ENCODE measurements around the gene CD8B.

CD8B gene

GRCh38 chr2:86776532-86776931, 85.2 kb downstream of the CD8B start:
- no peak for DNase-seq (ENCODE audit: low read depth, low spot score)
- no peak overlapping the region for H3K4me3 ChIP-seq (ENCODE audit: low read depth, low read length)
- in situ Hi-C loops (cut with HindIII; ENCODE audit: low sequenced_read_pairs) = no loop called here
- TF ChIP-seq, protein P1, sequence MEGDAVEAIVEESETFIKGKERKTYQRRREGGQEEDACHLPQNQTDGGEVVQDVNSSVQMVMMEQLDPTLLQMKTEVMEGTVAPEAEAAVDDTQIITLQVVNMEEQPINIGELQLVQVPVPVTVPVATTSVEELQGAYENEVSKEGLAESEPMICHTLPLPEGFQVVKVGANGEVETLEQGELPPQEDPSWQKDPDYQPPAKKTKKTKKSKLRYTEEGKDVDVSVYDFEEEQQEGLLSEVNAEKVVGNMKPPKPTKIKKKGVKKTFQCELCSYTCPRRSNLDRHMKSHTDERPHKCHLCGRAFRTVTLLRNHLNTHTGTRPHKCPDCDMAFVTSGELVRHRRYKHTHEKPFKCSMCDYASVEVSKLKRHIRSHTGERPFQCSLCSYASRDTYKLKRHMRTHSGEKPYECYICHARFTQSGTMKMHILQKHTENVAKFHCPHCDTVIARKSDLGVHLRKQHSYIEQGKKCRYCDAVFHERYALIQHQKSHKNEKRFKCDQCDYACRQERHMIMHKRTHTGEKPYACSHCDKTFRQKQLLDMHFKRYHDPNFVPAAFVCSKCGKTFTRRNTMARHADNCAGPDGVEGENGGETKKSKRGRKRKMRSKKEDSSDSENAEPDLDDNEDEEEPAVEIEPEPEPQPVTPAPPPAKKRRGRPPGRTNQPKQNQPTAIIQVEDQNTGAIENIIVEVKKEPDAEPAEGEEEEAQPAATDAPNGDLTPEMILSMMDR (IDR thresholded peaks at IDR 0.05; ENCODE audit: low read depth, low read length) = no peak

DNA sequence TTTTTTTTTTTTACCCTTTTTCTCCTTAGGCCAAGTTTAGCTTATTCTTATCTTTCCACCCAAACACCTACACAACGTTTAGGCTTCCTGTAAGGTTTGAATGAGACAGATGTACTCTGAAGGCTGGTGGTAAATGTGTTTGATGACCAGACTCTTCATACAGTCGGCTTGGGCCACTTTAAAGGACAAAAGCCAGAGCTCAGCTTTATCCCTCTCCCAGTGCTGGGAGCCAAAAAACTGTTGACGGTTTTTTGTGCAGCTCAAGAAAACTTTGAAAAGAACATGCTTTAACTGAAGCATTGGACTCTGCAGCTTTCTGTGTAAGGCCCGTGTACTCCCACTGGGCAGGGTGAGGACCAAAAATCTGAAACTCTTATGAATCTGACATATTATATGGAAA, 86.3 kb downstream of the CD8B start:
- no peak for DNase-seq (ENCODE audit: low read depth, low spot score)
- TF ChIP-seq, protein P1 (IDR thresholded peaks at IDR 0.05; ENCODE audit: low read depth, low read length) = no peak
- in situ Hi-C loops (cut with HindIII; ENCODE audit: low sequenced_read_pairs) = no loop called here
- no peak overlapping the region for H3K4me3 ChIP-seq (ENCODE audit: low read depth, low read length)

DNA sequence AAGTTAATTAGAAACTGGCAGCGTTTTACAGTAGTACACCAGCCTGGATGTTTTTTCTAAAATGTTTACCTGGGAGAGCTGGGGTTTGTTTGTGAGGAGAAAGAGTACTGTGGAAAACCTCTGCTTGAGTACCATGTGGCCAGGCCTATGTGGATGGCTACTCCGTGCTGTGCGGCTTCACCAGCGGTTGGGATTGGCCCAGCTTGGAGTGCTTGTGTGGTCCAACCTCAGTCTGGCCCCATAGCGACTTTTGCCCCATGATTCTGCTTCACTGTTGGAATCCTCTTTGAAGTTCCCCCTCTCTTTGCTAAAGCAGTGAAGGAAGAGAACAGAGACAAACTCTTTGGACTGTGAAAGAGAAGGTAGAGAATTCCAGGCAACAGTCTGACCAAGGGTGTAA, 86.8 kb downstream of the CD8B start:
- TF ChIP-seq, protein P1 (IDR thresholded peaks at IDR 0.05; ENCODE audit: low read depth, low read length) = no peak
- in situ Hi-C loops (cut with HindIII; ENCODE audit: low sequenced_read_pairs) = no loop called here
- no peak overlapping the region for H3K4me3 ChIP-seq (ENCODE audit: low read depth, low read length)
- DNase-seq (ENCODE audit: low read depth, low spot score) = no peak

DNA sequence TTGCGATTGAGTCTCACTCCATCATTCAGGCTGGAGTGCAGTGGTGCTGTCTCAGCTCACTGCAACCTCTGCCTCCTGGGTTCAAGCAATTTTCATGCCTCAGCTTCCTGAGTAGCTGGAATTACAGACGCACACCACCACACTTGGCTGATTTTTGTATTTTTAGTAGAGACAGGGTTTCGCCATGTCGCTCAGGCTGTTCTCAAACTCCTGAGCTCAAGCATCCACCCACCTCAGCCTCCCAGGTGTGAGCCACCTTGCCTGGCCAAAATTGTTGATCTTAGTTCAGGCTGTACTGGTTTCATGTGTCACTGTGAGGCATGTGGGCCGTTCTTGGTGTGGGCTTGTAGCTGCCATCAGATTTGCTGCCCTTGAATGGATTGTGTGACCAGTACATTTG, 89.1 kb downstream of the CD8B start:
- TF ChIP-seq, protein P1 (IDR thresholded peaks at IDR 0.05; ENCODE audit: low read depth, low read length) = no peak
- DNase-seq (ENCODE audit: low read depth, low spot score) = no peak
- in situ Hi-C loops (cut with HindIII; ENCODE audit: low sequenced_read_pairs) = no loop called here
- no peak overlapping the region for H3K4me3 ChIP-seq (ENCODE audit: low read depth, low read length)

DNA sequence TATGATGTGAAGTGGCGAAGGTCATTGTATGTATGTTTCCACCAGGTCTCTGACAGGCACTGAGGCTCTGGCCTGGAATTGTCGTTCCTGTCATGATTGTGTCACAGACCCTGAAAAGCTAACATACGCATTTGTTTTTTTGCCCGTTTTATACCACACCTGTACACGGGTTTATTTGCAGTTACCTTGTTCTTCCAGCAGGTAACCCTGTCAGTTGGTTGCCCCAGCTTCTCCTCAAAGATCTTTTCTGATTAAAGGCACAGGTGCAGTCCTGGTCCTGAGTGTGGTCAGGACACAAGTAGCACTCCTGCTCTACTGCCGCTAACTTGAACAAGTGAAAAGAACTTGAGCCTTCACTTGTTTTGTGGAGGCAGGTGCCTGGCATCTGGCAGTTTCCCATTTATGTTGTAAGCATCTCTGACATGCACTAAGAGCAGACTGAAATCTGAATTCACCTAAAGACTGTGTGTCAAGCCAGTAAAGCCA, 90.8 kb downstream of the CD8B start:
- H3K4me3 ChIP-seq (ENCODE audit: low read depth, low read length) = no peak overlapping the region
- TF ChIP-seq, protein P1 (IDR thresholded peaks at IDR 0.05; ENCODE audit: low read depth, low read length) = no peak
- DNase-seq (ENCODE audit: low read depth, low spot score) = no peak
- in situ Hi-C loops (cut with HindIII; ENCODE audit: low sequenced_read_pairs) = no loop called here

DNA sequence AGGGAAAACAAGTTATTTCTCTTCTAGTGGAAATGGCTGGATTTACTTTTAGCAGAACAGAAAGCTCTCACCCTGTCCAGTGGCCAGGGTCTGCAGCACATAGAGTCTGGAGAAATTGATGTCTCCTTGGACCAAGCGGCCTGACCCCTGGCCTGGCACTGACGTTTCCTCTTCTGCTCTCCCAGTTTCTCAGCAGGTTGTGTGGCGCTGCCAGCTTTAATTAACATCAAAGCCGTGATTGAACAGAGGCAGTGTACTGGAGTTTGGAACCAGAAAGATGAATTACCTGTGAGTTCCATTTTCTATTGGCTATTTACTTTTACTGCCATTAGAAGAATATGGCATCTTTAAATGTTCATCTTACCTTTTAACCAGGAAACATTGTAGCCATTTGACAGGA, 91.8 kb downstream of the CD8B start:
- no peak overlapping the region for H3K4me3 ChIP-seq (ENCODE audit: low read depth, low read length)
- DNase-seq (ENCODE audit: low read depth, low spot score) = no peak
- in situ Hi-C loops (cut with HindIII; ENCODE audit: low sequenced_read_pairs) = no loop called here
- TF ChIP-seq, protein P1 (IDR thresholded peaks at IDR 0.05; ENCODE audit: low read depth, low read length) = no peak

Measured in astrocyte of the spinal cord (primary cell).